NCI-H446 (cell line): ENCODE data around the gene ARL2BP.

Experiments
- DNase-seq, 2 experiments: peaks; one replicate each; lab custom pipeline; 2025; lab: John Stamatoyannopoulos, UW

The ARL2BP gene

GRCh38 chr16:57235128-57236021 is 9.7 kb upstream of the ARL2BP start:
- DNase-seq = no peak

DNA sequence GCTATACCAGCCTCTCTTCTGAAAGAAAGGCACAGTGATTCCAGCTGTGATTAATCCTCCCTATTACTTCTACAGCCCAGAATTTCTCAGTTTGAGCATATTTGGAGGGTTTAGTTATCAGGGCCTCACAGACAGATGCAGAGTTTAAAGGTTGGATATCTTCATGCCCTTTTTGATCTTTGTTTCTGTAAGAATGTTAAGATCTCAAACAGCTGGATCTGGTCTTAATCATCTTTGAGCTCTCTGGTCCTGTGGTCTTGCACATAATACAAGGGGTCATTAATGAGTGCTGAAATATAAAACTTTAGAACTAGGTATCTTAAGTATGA is 9.1 kb upstream of the ARL2BP start:
- no peak for DNase-seq

GRCh38 chr16:57238682-57239081 is 6.4 kb upstream of the ARL2BP start:
- no peak for DNase-seq

GRCh38 chr16:57239107-57239506 is 6.0 kb upstream of the ARL2BP start:
- no peak for DNase-seq

- no peak for DNase-seq
Measured at GRCh38 chr16:57240851-57241250, 4.2 kb upstream of the ARL2BP start.

DNA sequence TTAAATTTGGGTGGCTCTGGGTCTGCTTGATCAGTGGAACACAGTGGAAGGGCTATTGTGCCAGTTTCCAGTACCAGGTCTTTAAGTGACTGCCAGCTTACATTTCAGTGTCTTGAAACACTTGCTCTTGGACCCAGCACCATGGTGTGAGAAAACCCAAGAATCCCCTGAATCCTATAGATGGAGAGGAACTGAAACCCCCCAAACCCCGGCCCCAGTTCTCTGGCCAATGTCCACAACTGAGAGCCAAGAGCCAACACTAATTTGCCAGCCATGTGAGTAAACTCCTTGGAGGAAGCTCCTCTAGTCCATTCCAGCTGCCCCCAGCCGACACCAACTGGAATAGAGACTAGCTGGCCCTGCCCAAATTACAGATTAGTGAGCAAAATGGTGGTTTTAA is 2.4 kb upstream of the ARL2BP start:
- DNase-seq = no peak

GRCh38 chr16:57244463-57244766 is 644 bp upstream of the ARL2BP start:
- DNase-seq = no peak

- DNase-seq = no peak
Measured at GRCh38 chr16:57245472-57246113, 534 bp downstream of the ARL2BP start.

GRCh38 chr16:57251352-57251751 is 6.3 kb downstream of the ARL2BP start:
- DNase-seq = no peak

DNA sequence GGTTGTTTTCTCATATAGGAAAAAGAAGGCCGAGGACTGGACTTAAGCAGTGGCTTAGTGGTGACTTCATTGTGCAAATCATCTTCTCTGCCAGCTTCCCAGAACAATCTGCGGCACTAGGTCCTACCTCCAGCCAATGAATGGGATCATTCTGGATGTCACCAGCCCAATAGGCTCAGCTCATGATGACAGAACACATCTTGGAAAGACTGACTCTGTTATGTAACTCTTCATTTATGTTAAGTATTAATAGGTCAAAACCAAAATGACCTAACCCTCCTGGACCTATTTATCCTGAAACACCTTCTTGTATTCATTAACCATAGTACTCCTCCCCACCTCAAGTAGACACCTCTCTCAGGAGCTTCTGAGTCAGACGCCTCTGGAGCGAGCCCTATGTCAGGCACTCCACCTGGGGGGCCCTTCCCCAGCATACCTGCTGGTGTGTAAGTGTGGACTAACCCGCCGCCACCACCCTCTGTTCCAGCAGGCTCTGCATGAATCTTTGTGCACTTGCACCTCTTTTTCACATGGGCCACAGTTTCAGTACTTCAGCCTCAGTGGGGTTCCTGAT is 7.2 kb downstream of the ARL2BP start:
- no peak for DNase-seq

DNA sequence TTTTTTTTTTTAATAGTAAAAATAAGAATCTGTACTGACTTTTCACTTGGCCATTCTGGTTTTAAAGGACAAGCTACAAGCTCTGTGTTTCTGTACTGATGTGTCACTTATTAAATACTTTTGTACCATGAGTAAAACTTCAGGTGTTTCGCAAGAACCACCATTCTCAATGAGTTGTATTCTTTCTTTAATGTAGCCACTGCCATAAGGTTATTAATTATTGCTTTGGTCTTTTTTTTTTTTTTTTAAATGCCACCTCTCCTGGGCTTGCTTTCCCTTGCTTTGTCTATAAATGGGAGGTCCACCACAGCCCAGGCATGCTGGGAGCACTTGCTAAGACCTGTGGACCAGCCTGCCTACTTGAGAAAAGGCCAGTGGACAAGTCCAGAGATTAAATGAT is 8.4 kb downstream of the ARL2BP start:
- no peak for DNase-seq

GRCh38 chr16:57255686-57256415 is 10.8 kb downstream of the ARL2BP start:
- DNase-seq = no peak

DNA sequence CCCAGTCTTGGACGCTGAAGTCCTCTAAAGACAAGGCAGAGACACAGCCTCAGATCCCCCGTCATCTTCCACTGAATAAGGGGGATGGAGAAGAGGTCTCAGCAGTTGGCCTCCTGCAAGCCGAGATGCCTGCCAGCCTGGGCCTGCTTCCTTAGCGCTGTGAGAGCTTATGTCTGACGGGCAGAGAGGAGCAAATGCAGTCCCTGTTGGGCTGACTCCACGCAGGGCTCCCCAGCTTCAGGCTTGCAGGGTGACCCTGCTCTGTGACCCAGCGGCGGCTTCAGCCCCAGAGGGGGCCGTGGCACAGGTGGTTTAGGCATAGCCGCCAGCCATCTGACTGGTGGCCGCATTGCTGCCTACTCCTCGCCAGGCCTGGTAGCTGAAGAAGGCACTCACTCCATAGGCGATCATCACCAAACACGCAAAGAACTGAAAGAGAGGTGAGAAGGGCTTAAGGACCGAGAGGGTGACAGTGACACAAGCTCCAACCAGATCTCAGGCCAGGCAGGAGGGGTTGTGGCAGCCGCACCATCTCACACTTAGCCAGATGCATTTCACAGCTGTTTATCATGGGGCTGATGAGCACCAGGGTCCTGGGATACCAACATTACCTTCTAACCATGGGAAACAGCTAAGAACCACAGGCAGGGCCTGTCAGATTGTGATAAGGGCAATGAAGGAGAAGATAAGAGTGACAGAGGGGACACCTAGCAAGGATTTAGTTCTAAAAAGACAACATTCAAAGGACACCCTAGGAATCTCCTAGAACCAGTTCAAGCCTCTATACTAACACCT is 11.7 kb downstream of the ARL2BP start:
- no peak for DNase-seq

- DNase-seq = no peak
Measured at GRCh38 chr16:57257455-57258070, 12.5 kb downstream of the ARL2BP start.

- no peak for DNase-seq
Measured at GRCh38 chr16:57258226-57258909, 13.3 kb downstream of the ARL2BP start.

DNA sequence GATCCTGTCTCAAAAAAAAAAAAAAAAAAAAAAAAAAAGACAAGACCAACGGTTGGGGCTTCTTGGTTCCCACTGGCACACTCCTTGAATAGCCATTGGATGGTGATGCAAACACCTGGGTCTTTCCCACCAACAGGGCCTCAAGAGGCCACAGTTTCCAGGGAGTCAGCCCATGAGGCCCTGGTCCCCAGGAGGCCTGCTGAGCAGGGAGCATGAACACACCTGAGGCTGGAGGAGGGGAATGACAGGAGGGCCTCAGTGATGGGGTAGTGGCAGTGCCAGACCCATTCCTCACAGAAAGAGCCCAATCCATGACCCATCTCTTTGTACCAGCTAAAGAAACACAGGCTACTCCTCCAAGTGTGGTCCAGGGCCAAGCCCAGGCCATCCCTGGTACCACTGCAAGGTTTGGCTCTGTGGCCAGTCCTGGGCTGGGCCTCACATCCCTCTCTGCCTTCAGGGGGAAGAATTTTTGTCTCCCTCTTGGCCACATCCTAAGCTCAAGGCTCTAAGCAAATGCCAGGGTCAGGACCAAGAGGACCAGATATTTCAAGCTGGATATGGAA is 13.9 kb downstream of the ARL2BP start:
- DNase-seq = no peak

DNA sequence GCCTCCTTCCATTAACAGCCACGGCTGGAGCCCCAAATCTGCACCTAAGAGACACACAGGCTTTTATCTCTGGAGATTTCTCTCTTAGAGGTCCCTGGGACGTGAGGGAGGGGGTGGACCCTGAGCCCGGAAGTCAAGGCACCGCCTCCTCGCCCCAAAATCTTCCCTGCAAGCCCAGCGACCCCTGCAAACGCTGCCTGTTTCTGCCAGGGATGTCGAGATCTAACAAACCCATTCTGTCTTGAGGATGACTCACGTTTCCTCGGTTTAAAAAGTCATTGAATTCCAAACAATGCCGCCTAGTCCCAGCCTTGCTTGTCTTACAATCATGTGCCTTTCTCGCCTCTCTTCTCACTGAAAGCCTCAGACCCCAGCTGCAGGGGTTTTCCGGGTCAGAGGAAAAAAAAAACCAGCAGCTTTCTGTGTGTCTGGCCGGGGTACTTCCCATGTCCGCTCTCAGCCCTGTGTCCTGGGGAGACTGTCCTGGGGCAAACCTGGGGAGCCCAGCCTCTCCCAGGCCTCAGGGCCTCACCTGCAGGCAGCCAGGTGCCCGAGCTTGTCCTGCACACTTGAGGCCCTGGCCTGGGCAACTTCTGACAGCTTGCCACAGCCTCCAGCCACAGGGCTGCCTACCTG is 15.4 kb downstream of the ARL2BP start:
- DNase-seq = no peak

DNA sequence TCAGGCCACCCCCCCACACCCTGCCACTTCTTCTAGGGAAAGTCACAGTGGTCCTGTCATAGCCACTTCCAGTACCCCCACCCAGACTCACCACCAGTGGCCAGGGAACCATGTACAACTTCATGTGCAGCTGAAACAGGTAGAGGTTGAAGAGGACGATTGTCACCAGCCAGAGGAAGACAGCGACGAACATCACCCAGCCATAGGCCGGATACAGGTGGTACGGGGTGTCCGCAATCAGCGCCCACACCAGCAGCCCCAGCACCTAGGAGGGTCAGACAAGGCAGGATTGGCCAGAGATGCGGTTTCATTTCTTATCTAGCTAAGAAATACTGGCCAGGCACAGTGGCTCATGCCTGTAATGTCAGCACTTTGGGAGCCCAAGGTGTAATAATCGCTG is 16.7 kb downstream of the ARL2BP start:
- DNase-seq = no peak

- no peak for DNase-seq
Measured at GRCh38 chr16:57262841-57263540, 17.9 kb downstream of the ARL2BP start.
